Epithelial cell of proximal tubule (primary cell): ENCODE data around the gene CNN1. TPM values are rescaled to one million over a fixed set of nuclear protein-coding genes. Genes with fewer than 3 reads are reported as not detected.

Source experiments
- DNase-seq: peaks from one replicate; pipeline ENCODE4 v3.0.0-alpha.2; 2011; ENCODE audit warnings: low read depth
- H3K4me3 ChIP-seq: 2 replicates; pipeline ENCODE4 v1.5.1; 2011; ENCODE audit warnings: low read depth, mild to moderate bottlenecking, low read length
- CTCF ChIP-seq: conservative IDR thresholded peaks from 2 replicates; pipeline ENCODE4 v1.5.1; 2012; ENCODE audit warnings: low read depth, mild to moderate bottlenecking, low read length
- total RNA-seq: library from RNA; depleted of rRNA; stranded (reverse); fragments of >200 nt; gene quantifications from 2 replicates; pipeline ENCODE4 v1.2.3, GENCODE V29; 2015

CNN1 gene
- total RNA-seq: 5.6 and 16.1 TPM in 2 replicates

- DNase-seq: no peak
- TF ChIP-seq CTCF: no peak
- H3K4me3 ChIP-seq: no peak within 1 kb of the TSS
Observed at GRCh38 chr19:11538232-11539036, at the start of gene CNN1. TSS of gene CNN1 (plus strand) at chr19:11538851. CDS start at chr19:11538928, 77 bp downstream.

GRCh38 chr19:11489378-11489777, 49.3 kb upstream of the CNN1 start:
- no peak for TF ChIP-seq CTCF
- H3K4me3 ChIP-seq: no peak overlapping the region
- DNase-seq: no peak

DNA sequence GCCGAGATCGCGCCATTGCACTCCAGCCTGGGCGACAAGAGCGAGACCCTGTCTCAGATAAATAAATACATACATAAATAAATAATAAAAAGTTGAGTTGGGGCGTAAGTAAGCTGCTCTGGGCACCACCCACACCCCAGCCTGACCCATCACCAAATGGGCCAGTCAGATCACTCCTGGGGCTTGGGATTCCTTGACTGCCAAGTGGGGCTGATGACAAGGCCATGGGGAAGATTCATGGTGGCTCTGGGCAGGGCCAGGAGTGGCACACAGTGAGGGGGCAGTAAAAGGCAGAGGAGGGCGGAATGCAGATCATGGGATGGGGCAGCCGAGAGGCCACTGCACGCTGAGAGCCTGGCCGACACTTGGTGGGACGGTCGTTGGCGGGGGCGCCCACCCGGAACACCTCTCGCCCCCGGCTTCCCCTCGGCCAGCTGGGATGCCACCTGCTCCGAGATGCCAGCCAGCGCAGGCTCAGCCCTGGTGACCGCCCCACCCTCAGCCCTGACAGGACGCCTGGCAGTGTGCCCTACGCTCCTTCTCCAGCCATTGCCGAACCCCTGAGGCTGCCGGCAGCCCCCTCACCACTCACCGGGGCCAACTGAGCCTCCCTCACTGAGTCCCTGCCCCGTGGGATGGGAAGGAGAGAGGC, 43.9 kb upstream of the CNN1 start:
- no peak for DNase-seq
- TF ChIP-seq CTCF: no peak
- no peak overlapping the region for H3K4me3 ChIP-seq

GRCh38 chr19:11495481-11495880, 43.2 kb upstream of the CNN1 start:
- no peak for DNase-seq
- no peak for TF ChIP-seq CTCF
- H3K4me3 ChIP-seq: no peak overlapping the region

- DNase-seq: no peak
- no peak overlapping the region for H3K4me3 ChIP-seq
- no peak for TF ChIP-seq CTCF
Observed at GRCh38 chr19:11495885-11496284, 42.8 kb upstream of the CNN1 start.

DNA sequence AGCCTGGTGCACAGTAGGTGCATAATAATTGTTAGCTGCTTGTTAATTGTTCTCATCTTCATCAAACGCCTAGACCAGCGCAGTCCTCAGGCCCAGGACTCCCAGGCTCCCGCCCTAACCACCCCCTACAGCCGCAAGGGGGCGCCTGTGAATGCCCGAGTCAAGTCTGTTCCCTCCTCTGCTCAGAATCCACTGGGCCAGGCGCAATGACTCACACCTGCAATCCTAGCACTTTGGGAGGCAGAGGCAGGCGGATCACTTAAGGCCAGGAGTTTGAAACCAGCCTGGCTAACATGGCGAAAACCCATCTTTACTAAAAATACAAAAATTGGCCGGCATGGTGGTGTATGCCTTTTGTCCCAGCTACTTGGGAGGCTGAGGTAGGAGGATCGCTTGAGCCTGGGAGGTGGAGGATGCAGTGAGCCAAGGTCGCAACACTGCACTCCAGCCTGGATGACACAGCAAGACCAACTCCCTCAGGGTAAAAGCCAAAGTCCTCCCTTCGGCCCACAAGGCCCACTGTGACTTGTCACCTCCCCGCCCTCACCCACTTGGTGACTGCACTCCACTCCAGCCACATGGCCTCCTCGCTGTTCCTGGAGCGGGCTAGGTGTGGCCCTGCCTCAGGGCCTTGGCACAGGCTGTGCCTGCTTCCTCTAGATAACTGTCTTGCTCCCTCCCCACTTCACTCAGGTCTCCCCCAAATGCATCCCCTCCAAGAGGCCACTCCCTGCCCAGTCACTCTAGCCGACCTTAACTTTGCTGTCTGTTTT, 42.1 kb upstream of the CNN1 start:
- peak; percentile 16 for DNase-seq
- H3K4me3 ChIP-seq: no peak overlapping the region

More for the DNA sequence above, 42.1 kb upstream of the CNN1 start:
- peak; percentile 79 for TF ChIP-seq CTCF
